Neural cell (in vitro differentiated cells): ENCODE results near the gene XIRP2.

ENCODE experiments used
- EZH2 ChIP-seq: fragments of 200-600, 300-800 bp; shearing (Covaris generic), sonication (generic); IDR thresholded peaks from 2 replicates; pipeline ENCODE4 v1.6.1; 2014; ENCODE audit warnings: antibody characterized with exemption, low read length, borderline replicate concordance, mild to moderate bottlenecking; ENCODE audit not compliant: insufficient read depth, poor library complexity, severe bottlenecking
- RAD21 ChIP-seq: fragments of 450-650 bp; conservative IDR thresholded peaks from 2 replicates; pipeline ENCODE4 v1.6.1; 2014; ENCODE audit warnings: antibody characterized with exemption, mild to moderate bottlenecking, moderate library complexity
- TF ChIP-seq, protein P1 (sequence below): fragments of 450-650 bp; IDR thresholded peaks from 2 replicates; pipeline ENCODE4 v1.5.1; 2014; ENCODE audit warnings: antibody characterized with exemption, mild to moderate bottlenecking, moderate library complexity; ENCODE audit not compliant: poor library complexity, severe bottlenecking
- TF ChIP-seq, protein P2 (sequence below): IDR thresholded peaks from 2 replicates; pipeline ENCODE4 v1.6.1; 2012; ENCODE audit warnings: borderline replicate concordance

DNA sequence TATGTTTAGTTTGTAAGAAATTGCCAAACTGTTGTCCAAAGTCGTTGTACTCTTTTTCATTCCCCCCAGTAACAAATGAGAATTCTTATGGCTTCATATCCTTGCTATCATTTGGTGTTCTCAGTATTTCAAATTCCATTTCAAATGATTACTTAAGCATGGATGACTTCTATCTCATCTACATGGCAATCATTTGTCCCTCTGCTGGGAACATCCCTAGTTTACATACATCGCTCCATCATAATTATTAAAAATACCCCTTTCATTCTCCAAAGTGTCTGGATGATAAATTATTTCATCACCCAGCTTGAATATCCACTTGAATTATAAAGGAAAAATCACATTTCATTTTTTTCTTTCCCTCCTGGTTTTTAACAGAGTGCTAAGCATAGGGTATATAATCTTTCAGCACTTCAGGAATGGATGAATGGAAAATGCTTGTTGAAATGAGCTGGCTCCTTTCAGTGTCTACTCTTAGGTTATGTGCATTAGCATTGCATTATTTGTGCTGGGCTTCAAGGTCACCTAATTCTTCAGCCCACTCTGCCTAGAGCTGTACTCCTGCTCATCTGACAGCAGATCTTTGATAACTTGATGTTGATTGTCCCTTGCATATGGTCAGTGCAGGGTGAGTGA is 33.1 kb downstream of the XIRP2 start:
- TF ChIP-seq, protein P1, sequence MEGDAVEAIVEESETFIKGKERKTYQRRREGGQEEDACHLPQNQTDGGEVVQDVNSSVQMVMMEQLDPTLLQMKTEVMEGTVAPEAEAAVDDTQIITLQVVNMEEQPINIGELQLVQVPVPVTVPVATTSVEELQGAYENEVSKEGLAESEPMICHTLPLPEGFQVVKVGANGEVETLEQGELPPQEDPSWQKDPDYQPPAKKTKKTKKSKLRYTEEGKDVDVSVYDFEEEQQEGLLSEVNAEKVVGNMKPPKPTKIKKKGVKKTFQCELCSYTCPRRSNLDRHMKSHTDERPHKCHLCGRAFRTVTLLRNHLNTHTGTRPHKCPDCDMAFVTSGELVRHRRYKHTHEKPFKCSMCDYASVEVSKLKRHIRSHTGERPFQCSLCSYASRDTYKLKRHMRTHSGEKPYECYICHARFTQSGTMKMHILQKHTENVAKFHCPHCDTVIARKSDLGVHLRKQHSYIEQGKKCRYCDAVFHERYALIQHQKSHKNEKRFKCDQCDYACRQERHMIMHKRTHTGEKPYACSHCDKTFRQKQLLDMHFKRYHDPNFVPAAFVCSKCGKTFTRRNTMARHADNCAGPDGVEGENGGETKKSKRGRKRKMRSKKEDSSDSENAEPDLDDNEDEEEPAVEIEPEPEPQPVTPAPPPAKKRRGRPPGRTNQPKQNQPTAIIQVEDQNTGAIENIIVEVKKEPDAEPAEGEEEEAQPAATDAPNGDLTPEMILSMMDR = no peak
- TF ChIP-seq EZH2 = no peak
- TF ChIP-seq RAD21 = no peak
- TF ChIP-seq, protein P2, sequence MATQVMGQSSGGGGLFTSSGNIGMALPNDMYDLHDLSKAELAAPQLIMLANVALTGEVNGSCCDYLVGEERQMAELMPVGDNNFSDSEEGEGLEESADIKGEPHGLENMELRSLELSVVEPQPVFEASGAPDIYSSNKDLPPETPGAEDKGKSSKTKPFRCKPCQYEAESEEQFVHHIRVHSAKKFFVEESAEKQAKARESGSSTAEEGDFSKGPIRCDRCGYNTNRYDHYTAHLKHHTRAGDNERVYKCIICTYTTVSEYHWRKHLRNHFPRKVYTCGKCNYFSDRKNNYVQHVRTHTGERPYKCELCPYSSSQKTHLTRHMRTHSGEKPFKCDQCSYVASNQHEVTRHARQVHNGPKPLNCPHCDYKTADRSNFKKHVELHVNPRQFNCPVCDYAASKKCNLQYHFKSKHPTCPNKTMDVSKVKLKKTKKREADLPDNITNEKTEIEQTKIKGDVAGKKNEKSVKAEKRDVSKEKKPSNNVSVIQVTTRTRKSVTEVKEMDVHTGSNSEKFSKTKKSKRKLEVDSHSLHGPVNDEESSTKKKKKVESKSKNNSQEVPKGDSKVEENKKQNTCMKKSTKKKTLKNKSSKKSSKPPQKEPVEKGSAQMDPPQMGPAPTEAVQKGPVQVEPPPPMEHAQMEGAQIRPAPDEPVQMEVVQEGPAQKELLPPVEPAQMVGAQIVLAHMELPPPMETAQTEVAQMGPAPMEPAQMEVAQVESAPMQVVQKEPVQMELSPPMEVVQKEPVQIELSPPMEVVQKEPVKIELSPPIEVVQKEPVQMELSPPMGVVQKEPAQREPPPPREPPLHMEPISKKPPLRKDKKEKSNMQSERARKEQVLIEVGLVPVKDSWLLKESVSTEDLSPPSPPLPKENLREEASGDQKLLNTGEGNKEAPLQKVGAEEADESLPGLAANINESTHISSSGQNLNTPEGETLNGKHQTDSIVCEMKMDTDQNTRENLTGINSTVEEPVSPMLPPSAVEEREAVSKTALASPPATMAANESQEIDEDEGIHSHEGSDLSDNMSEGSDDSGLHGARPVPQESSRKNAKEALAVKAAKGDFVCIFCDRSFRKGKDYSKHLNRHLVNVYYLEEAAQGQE = peak; percentile 33
